Upper lobe of left lung (tissue), 4 donors: ENCODE measurements around the gene RASSF6.

Source experiments
- EP300 ChIP-seq, 4 donors: sonication (generic); formaldehyde crosslinking; IDR thresholded peaks; one replicate each; pipeline ENCODE4 v1.5.1; 2017; ENCODE audit warnings: antibody characterized with exemption in 4 of 4, control low read depth in 2 of 4
- POLR2A ChIP-seq, 4 donors: fragments of 450-650 bp; IDR thresholded peaks; one replicate each; pipeline ENCODE4 v1.5.1; 2016 to 2017; ENCODE audit warnings: antibody characterized with exemption in 4 of 4, mild to moderate bottlenecking in 2 of 4
- POLR2AphosphoS5 ChIP-seq, 2 donors: sonication (generic); formaldehyde crosslinking; IDR thresholded peaks; one replicate each; pipeline ENCODE4 v1.5.1; 2017; ENCODE audit warnings: antibody characterized with exemption in 2 of 2
- TF ChIP-seq, protein P1 (sequence below), 6 experiments: fragments of 450-650 bp in 4 of 6; fragments of 200-600 bp in 2 of 6; sonication (generic) in 2 of 6; IDR thresholded peaks; one replicate each; pipeline ENCODE4 v1.5.1; 2016 to 2019; ENCODE audit warnings: antibody characterized with exemption in 6 of 6

DNA sequence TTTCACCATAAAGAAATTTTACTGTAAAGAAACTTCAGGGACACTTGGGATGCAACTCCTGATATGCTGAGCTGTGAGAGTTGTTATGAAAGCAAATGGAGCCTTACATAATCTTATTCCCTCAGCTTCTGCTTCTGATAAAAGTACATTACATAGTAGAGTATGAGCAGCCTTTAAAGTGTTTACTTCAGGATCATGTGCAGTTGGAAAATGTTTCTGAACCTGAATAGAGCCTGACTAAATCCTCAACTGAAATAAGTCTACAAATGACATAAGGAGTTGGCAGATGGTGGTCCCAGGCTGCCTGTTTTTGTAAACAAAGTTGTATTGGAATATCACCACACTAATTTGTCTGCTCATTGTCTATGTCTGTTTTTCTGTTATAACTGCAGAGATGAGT lies 19.3 kb downstream of the RASSF6 start:
- TF ChIP-seq, protein P1, sequence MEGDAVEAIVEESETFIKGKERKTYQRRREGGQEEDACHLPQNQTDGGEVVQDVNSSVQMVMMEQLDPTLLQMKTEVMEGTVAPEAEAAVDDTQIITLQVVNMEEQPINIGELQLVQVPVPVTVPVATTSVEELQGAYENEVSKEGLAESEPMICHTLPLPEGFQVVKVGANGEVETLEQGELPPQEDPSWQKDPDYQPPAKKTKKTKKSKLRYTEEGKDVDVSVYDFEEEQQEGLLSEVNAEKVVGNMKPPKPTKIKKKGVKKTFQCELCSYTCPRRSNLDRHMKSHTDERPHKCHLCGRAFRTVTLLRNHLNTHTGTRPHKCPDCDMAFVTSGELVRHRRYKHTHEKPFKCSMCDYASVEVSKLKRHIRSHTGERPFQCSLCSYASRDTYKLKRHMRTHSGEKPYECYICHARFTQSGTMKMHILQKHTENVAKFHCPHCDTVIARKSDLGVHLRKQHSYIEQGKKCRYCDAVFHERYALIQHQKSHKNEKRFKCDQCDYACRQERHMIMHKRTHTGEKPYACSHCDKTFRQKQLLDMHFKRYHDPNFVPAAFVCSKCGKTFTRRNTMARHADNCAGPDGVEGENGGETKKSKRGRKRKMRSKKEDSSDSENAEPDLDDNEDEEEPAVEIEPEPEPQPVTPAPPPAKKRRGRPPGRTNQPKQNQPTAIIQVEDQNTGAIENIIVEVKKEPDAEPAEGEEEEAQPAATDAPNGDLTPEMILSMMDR (IDR thresholded peaks at IDR 0.05), result no peak
- TF ChIP-seq EP300 (IDR thresholded peaks at IDR 0.05) (no peak), POLR2AphosphoS5 (IDR thresholded peaks at IDR 0.05) (no peak), POLR2A (IDR thresholded peaks at IDR 0.05) (no peak)
